ENCODE data around the gene GABRA4. TPM values are rescaled to one million over a fixed set of nuclear protein-coding genes. Genes with fewer than 3 reads are reported as not detected.

GABRA4 gene
- total RNA-seq, 1 donor from 2014 or later: not detected

- DNase-seq (ENCODE audit: low read depth): no peak
Measured at GRCh38 chr4:46979726-46980125, 13.7 kb downstream of the GABRA4 start.

GRCh38 chr4:46979283-46979682 lies 14.1 kb downstream of the GABRA4 start:
- no peak for DNase-seq (ENCODE audit: low read depth)

GRCh38 chr4:46977245-46977644 lies 16.1 kb downstream of the GABRA4 start:
- no peak for DNase-seq (ENCODE audit: low read depth)

- DNase-seq (ENCODE audit: low read depth): no peak
Measured at GRCh38 chr4:46975812-46976553, 17.4 kb downstream of the GABRA4 start.

GRCh38 chr4:46974891-46975543 lies 18.4 kb downstream of the GABRA4 start:
- no peak for DNase-seq (ENCODE audit: low read depth)

- no peak for DNase-seq (ENCODE audit: low read depth)
Measured at GRCh38 chr4:46968847-46969246, 24.5 kb downstream of the GABRA4 start.

GRCh38 chr4:46967631-46968030 lies 25.8 kb downstream of the GABRA4 start:
- no peak for DNase-seq (ENCODE audit: low read depth)

- no peak for DNase-seq (ENCODE audit: low read depth)
Measured at GRCh38 chr4:46958742-46959488, 34.5 kb downstream of the GABRA4 start.

GRCh38 chr4:46956451-46956850 lies 36.9 kb downstream of the GABRA4 start:
- no peak for DNase-seq (ENCODE audit: low read depth)

- no peak for DNase-seq (ENCODE audit: low read depth)
Measured at GRCh38 chr4:46955601-46956000, 37.8 kb downstream of the GABRA4 start.

- DNase-seq (ENCODE audit: low read depth): no peak
Measured at GRCh38 chr4:46954643-46955042, 38.7 kb downstream of the GABRA4 start.

GRCh38 chr4:46953564-46953963 lies 39.8 kb downstream of the GABRA4 start:
- no peak for DNase-seq (ENCODE audit: low read depth)

GRCh38 chr4:46952451-46952850 lies 40.9 kb downstream of the GABRA4 start:
- DNase-seq (ENCODE audit: low read depth): no peak

- no peak for DNase-seq (ENCODE audit: low read depth)
Measured at GRCh38 chr4:46950826-46951225, 42.6 kb downstream of the GABRA4 start.

GRCh38 chr4:46949822-46950221 lies 43.6 kb downstream of the GABRA4 start:
- DNase-seq (ENCODE audit: low read depth): no peak

- DNase-seq (ENCODE audit: low read depth): no peak
Measured at GRCh38 chr4:46947541-46947940, 45.8 kb downstream of the GABRA4 start.

- DNase-seq (ENCODE audit: low read depth): no peak
Measured at GRCh38 chr4:46946919-46947536, 46.4 kb downstream of the GABRA4 start.

GRCh38 chr4:46945062-46945461 lies 48.3 kb downstream of the GABRA4 start:
- no peak for DNase-seq (ENCODE audit: low read depth)

- no peak for DNase-seq (ENCODE audit: low read depth)
Measured at GRCh38 chr4:46944345-46944744, 49.0 kb downstream of the GABRA4 start.

GRCh38 chr4:46937493-46937892 lies 55.9 kb downstream of the GABRA4 start:
- DNase-seq (ENCODE audit: low read depth): no peak

- no peak for DNase-seq (ENCODE audit: low read depth)
Measured at GRCh38 chr4:46934726-46935125, 58.7 kb downstream of the GABRA4 start.

GRCh38 chr4:46933686-46934085 lies 59.7 kb downstream of the GABRA4 start:
- DNase-seq (ENCODE audit: low read depth): no peak
